WTC11 (cell line): ENCODE data around the gene ZKSCAN1.

Experiments used
- AFF4 ChIP-seq: sonication (generic); formaldehyde crosslinking; IDR thresholded peaks from 2 replicates; pipeline ENCODE4 v1.8.1; 2023; ENCODE audit warnings: mild to moderate bottlenecking, missing genetic modification reagents, borderline replicate concordance
- ATF3 ChIP-seq: sonication (generic); formaldehyde crosslinking; conservative IDR thresholded peaks from 2 replicates; pipeline ENCODE4 v1.8.1; 2022; ENCODE audit warnings: mild to moderate bottlenecking, missing genetic modification reagents
- CBFB ChIP-seq: sonication (generic); formaldehyde crosslinking; IDR thresholded peaks from 2 replicates; pipeline ENCODE4 v1.8.1; 2022; ENCODE audit warnings: mild to moderate bottlenecking, low read depth, missing genetic modification reagents
- ELF4 ChIP-seq: sonication (generic); formaldehyde crosslinking; IDR thresholded peaks from 2 replicates; pipeline ENCODE4 v1.8.1; 2022; ENCODE audit warnings: low read depth, mild to moderate bottlenecking, moderate library complexity, missing genetic modification reagents
- ESRRA ChIP-seq: sonication (generic); formaldehyde crosslinking; IDR thresholded peaks from 2 replicates; pipeline ENCODE4 v1.8.1; 2022; ENCODE audit warnings: mild to moderate bottlenecking, missing genetic modification reagents, borderline replicate concordance
- NR2C2 ChIP-seq: sonication (generic); formaldehyde crosslinking; IDR thresholded peaks from 2 replicates; pipeline ENCODE4 v1.8.0; 2022; ENCODE audit warnings: mild to moderate bottlenecking, missing genetic modification reagents
- RELA ChIP-seq: sonication (generic); formaldehyde crosslinking; IDR thresholded peaks from 2 replicates; pipeline ENCODE4 v1.8.1; 2022; ENCODE audit warnings: missing genetic modification reagents, mild to moderate bottlenecking, borderline replicate concordance
- SMAD3 ChIP-seq: sonication (generic); formaldehyde crosslinking; IDR thresholded peaks from 2 replicates; pipeline ENCODE4 v1.8.0; 2022; ENCODE audit warnings: missing genetic modification reagents, mild to moderate bottlenecking, borderline replicate concordance
- TP53 ChIP-seq: sonication (generic); formaldehyde crosslinking; IDR thresholded peaks from 2 replicates; pipeline ENCODE4 v1.8.1; 2023; ENCODE audit warnings: mild to moderate bottlenecking, missing genetic modification reagents
- ZNF138 ChIP-seq: sonication (generic); formaldehyde crosslinking; conservative IDR thresholded peaks from 2 replicates; pipeline ENCODE4 v1.8.1; 2022; ENCODE audit warnings: mild to moderate bottlenecking, moderate library complexity, missing genetic modification reagents
- ZNF232 ChIP-seq: sonication (generic); formaldehyde crosslinking; IDR thresholded peaks from 2 replicates; pipeline ENCODE4 v1.8.0; 2022; ENCODE audit warnings: mild to moderate bottlenecking, missing genetic modification reagents
- TF ChIP-seq, protein P1 (sequence below): fragments of 200-600 bp; IDR thresholded peaks from 2 replicates; pipeline ENCODE4 v1.8.0; 2022; ENCODE audit warnings: antibody characterized with exemption
- TF ChIP-seq, protein P2 (sequence below): sonication (generic); formaldehyde crosslinking; IDR thresholded peaks from 2 replicates; pipeline ENCODE4 v1.8.1; 2022; ENCODE audit warnings: mild to moderate bottlenecking, moderate library complexity, missing genetic modification reagents

- TF ChIP-seq RELA (no peak), TP53 (CRISPR knock-in tag) (no peak), ESRRA (no peak), CBFB (CRISPR knock-in tag) (no peak), ELF4 (CRISPR knock-in tag) (no peak), ZNF232 (CRISPR knock-in tag) (no peak), NR2C2 (CRISPR knock-in tag) (no peak), SMAD3 (CRISPR knock-in tag) (no peak), ATF3 (no peak), ZNF138 (CRISPR knock-in tag) (no peak), AFF4 (CRISPR knock-in tag) (no peak)
- TF ChIP-seq, protein P1, sequence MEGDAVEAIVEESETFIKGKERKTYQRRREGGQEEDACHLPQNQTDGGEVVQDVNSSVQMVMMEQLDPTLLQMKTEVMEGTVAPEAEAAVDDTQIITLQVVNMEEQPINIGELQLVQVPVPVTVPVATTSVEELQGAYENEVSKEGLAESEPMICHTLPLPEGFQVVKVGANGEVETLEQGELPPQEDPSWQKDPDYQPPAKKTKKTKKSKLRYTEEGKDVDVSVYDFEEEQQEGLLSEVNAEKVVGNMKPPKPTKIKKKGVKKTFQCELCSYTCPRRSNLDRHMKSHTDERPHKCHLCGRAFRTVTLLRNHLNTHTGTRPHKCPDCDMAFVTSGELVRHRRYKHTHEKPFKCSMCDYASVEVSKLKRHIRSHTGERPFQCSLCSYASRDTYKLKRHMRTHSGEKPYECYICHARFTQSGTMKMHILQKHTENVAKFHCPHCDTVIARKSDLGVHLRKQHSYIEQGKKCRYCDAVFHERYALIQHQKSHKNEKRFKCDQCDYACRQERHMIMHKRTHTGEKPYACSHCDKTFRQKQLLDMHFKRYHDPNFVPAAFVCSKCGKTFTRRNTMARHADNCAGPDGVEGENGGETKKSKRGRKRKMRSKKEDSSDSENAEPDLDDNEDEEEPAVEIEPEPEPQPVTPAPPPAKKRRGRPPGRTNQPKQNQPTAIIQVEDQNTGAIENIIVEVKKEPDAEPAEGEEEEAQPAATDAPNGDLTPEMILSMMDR, result no peak
- TF ChIP-seq, protein P2, sequence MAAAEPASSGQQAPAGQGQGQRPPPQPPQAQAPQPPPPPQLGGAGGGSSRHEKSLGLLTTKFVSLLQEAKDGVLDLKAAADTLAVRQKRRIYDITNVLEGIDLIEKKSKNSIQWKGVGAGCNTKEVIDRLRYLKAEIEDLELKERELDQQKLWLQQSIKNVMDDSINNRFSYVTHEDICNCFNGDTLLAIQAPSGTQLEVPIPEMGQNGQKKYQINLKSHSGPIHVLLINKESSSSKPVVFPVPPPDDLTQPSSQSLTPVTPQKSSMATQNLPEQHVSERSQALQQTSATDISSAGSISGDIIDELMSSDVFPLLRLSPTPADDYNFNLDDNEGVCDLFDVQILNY (CRISPR knock-in tag), result no peak
These were observed 14.2 kb downstream of the ZKSCAN1 start for GRCh38 chr7:100029596-100029995.
